HepG2 (cell line): ENCODE measurements around the gene GLT1D1. TPM values are rescaled to one million over a fixed set of nuclear protein-coding genes. Genes with fewer than 3 reads are reported as not detected.

ENCODE experiments used
- ATAC-seq: fragments of 200-7000 bp; cut with Tn5 transposase; 3 replicates; pipeline ENCODE4 v1.9.1; 2020; ENCODE audit warnings: mild to moderate bottlenecking, moderate library complexity
- BruUV-seq: library from RNA; stranded (reverse); fragments of 400-500 nt; replicated peaks from 2 replicates; lab custom pipeline; 2021; lab: Mats Ljungman, UMichigan
- CTCF ChIA-PET: fragments of 300-600 bp; formaldehyde crosslinking; extraction: SDS; loops from one replicate; lab custom pipeline; 2021; ENCODE audit warnings: low total read pairs, inconsistent platforms, low intra/inter-chr PET ratio; lab: Yijun Ruan, JAX
- POLR2A ChIA-PET: fragments of 350-600 bp; sonication (Branson Sonifier 250); formaldehyde crosslinking; loops from one replicate; lab custom pipeline; 2020; ENCODE audit warnings: antibody characterized with exemption, inconsistent platforms; lab: Yijun Ruan, JAX
- DNase-seq: peaks from one replicate; pipeline ENCODE4 v3.0.0-alpha.2; 2015; ENCODE audit warnings: low spot score
- FAIRE-seq: peaks from 3 replicates; lab custom pipeline; 2011; peaks lifted over from hg19 to GRCh38; lab: Jason Lieb, UNC
- H2AFZ ChIP-seq: one replicate; pipeline ENCODE4 v1.6.1; 2011; ENCODE audit warnings: low read length, inconsistent platforms
- H3K27ac ChIP-seq: fragments of 300-600 bp; 3 replicates; pipeline ENCODE4 v1.8.0; 2011; ENCODE audit warnings: mixed run types, mild to moderate bottlenecking, mixed read lengths, low read length, inconsistent platforms; ENCODE audit not compliant: insufficient read depth; ENCODE audit errors: extremely low read length
- H3K27me3 ChIP-seq, 2 experiments: fragments of 200-600 bp in 1 of 2; 2 replicates in 1 of 2; 3 replicates in 1 of 2; pipeline versions ENCODE4 v1.6.0 to v1.8.0; 2011; ENCODE audit warnings: low read length in 2 of 2, mild to moderate bottlenecking in 2 of 2, moderate library complexity in 2 of 2, inconsistent platforms in 1 of 2; ENCODE audit not compliant: insufficient read depth in 2 of 2, control insufficient read depth in 1 of 2
- H3K36me3 ChIP-seq, 2 experiments: fragments of 200-600 bp in 1 of 2; replicated peaks in 1 of 2; 2 replicates in 1 of 2; 3 replicates in 1 of 2; pipeline versions ENCODE4 v1.5.1 to v1.8.0; 2011; ENCODE audit warnings: low read length in 2 of 2, inconsistent platforms in 1 of 2; ENCODE audit not compliant: insufficient read depth in 2 of 2, control insufficient read depth in 1 of 2
- H3K4me1 ChIP-seq: 2 replicates; pipeline ENCODE4 v1.5.1; 2012; ENCODE audit warnings: low read length, inconsistent platforms; ENCODE audit not compliant: insufficient read depth
- H3K4me2 ChIP-seq: 2 replicates; pipeline ENCODE4 v1.6.0; 2011; ENCODE audit warnings: low read depth, low read length, inconsistent platforms
- H3K4me3 ChIP-seq, 3 experiments: fragments of 200-600 bp in 1 of 3; sonication (generic), shearing (Covaris generic) in 1 of 3; replicated peaks in 1 of 3; 2 replicates each; pipeline ENCODE4 v1.5.1; 2011 to 2016; ENCODE audit warnings: low read length in 3 of 3, inconsistent platforms in 2 of 3, low read depth in 2 of 3, mild to moderate bottlenecking in 2 of 3, control low read depth in 1 of 3, mixed read lengths in 1 of 3; ENCODE audit not compliant: insufficient read depth in 1 of 3
- H3K79me2 ChIP-seq: one replicate; pipeline ENCODE4 v1.6.1; 2011; ENCODE audit warnings: low read length, inconsistent platforms; ENCODE audit not compliant: insufficient read depth
- H3K9ac ChIP-seq: 2 replicates; pipeline ENCODE4 v1.6.0; 2011; ENCODE audit warnings: mild to moderate bottlenecking, low read depth, low read length, inconsistent platforms; ENCODE audit not compliant: insufficient read depth
- H3K9me3 ChIP-seq: 2 replicates; pipeline ENCODE4 v1.5.1; 2012; ENCODE audit warnings: mild to moderate bottlenecking, low read length
- H4K20me1 ChIP-seq: 2 replicates; pipeline ENCODE4 v1.6.0; 2011; ENCODE audit warnings: inconsistent platforms, mild to moderate bottlenecking, low read length, moderate library complexity; ENCODE audit not compliant: insufficient read depth
- ARID4A ChIP-seq: sonication (generic); formaldehyde crosslinking; IDR thresholded peaks from 2 replicates; pipeline ENCODE4 v1.5.0; 2020; ENCODE audit warnings: mild to moderate bottlenecking, missing genetic modification reagents, borderline replicate concordance
- ATF1 ChIP-seq: IDR thresholded peaks from 2 replicates; pipeline ENCODE4 v1.6.1; 2016; ENCODE audit warnings: mild to moderate bottlenecking, control low read depth
- HOXA3 ChIP-seq: sonication (generic); formaldehyde crosslinking; IDR thresholded peaks from 2 replicates; pipeline ENCODE4 v1.5.0; 2020; ENCODE audit warnings: missing genetic modification reagents
- MIER2 ChIP-seq: IDR thresholded peaks from 2 replicates; pipeline ENCODE4 v1.6.1; 2016; ENCODE audit warnings: missing biosample characterization, missing genetic modification reagents
- PREB ChIP-seq: sonication (generic); formaldehyde crosslinking; IDR thresholded peaks from 2 replicates; pipeline ENCODE4 v1.4.0; 2020; ENCODE audit warnings: missing genetic modification reagents
- SP4 ChIP-seq: sonication (generic); formaldehyde crosslinking; IDR thresholded peaks from 2 replicates; pipeline ENCODE4 v1.8.1; 2023; ENCODE audit warnings: mild to moderate bottlenecking, missing genetic modification reagents
- TEAD2 ChIP-seq: sonication (generic); formaldehyde crosslinking; IDR thresholded peaks from 2 replicates; pipeline ENCODE4 v1.9.0; 2021; ENCODE audit warnings: missing genetic modification reagents
- ZBTB2 ChIP-seq: sonication (generic); formaldehyde crosslinking; IDR thresholded peaks from 2 replicates; pipeline ENCODE4 v1.8.0; 2022; ENCODE audit warnings: low read depth, missing genetic modification reagents
- ZBTB37 ChIP-seq: sonication (generic); formaldehyde crosslinking; IDR thresholded peaks from 2 replicates; pipeline ENCODE4 v1.4.0; 2020; ENCODE audit warnings: mild to moderate bottlenecking, missing genetic modification reagents
- ZBTB8A ChIP-seq: sonication (generic); formaldehyde crosslinking; IDR thresholded peaks from 2 replicates; pipeline ENCODE4 v1.4.0; 2020; ENCODE audit warnings: mild to moderate bottlenecking, low read depth, missing genetic modification reagents, borderline replicate concordance
- ZIK1 ChIP-seq: sonication (generic); formaldehyde crosslinking; IDR thresholded peaks from 2 replicates; pipeline ENCODE4 v1.5.0; 2020; ENCODE audit warnings: mild to moderate bottlenecking, low read depth, missing genetic modification reagents, borderline replicate concordance
- ZNF546 ChIP-seq: sonication (generic); formaldehyde crosslinking; conservative IDR thresholded peaks from 2 replicates; pipeline ENCODE4 v1.8.1; 2023; ENCODE audit warnings: mild to moderate bottlenecking, missing genetic modification reagents
- ZNF607 ChIP-seq: sonication (generic); formaldehyde crosslinking; IDR thresholded peaks from 2 replicates; pipeline ENCODE4 v1.5.1; 2020; ENCODE audit warnings: missing genetic modification reagents, mild to moderate bottlenecking, borderline replicate concordance
- ZSCAN22 ChIP-seq: sonication (generic); formaldehyde crosslinking; IDR thresholded peaks from 2 replicates; pipeline ENCODE4 v1.4.0; 2020; ENCODE audit warnings: mild to moderate bottlenecking, missing genetic modification reagents
- WGBS: methylation state at CpG from one replicate; pipeline ENCODE4 v1.1.6; 2017; ENCODE audit warnings: low lambda C conversion rate; 5-methylcytosine and 5-hydroxymethylcytosine counted together
- in situ Hi-C: cut with HindIII; loops from 2 replicates; pipeline ENCODE4 v1.10.0; 2017; ENCODE audit warnings: low pct_unique_long_range_greater_than_20kb; ENCODE audit not compliant: extremely low pct_ligation_motif_present
- intact Hi-C: fragments of 100-400 bp; cut with micrococcal nuclease; formaldehyde crosslinking; loops from one replicate; pipeline ENCODE4 v1.10.0; 2022; ENCODE audit not compliant: unreplicated experiment
- polyA plus RNA-seq, 8 experiments: library from polyadenylated mRNA; depleted of rRNA in 3 of 8; stranded (reverse) in 7 of 8; unstranded in 1 of 8; fragments of >200 nt; fragmentation: Illumina TruSeq in 4 of 8; extraction: Trizol in 4 of 8; gene quantifications; 2 replicates each; pipeline versions ENCODE4 v1.2.1 to v1.2.3, GENCODE V29; 2011 to 2016; ENCODE audit warnings: low read depth in 4 of 8, missing spikeins in 1 of 8, mixed read lengths in 1 of 8; ENCODE audit not compliant: insufficient read depth in 1 of 8
- total RNA-seq, 5 experiments: library from RNA; depleted of rRNA; stranded (reverse); fragments of >200 nt; fragmentation: Illumina TruSeq; extraction: Trizol; gene quantifications; 2 replicates each; pipeline ENCODE4 v1.2.3, GENCODE V29; 2016; ENCODE audit warnings: low read depth in 1 of 5

The GLT1D1 gene
- total and polyA plus RNA-seq, 2 of the 13 experiments (the other 11 are each of a cell fraction or from before 2014, with no cell fraction given), result 0.09 to 0.17 TPM

GRCh38 chr12:128940974-128941373 is 87.7 kb downstream of the GLT1D1 start:
- intact Hi-C loops (no loop called here), in situ Hi-C loops (no loop called here)
- no peak overlapping the region for H3K4me3 ChIP-seq
- DNase-seq, result no peak
- WGBS, result 46% methylated on average over 5 of the region's 5 CpGs
- BruUV-seq, result no TSS peak
- CTCF ChIA-PET, result no interaction called here
- no peak for ATAC-seq
- no peak overlapping the region for H3K4me2 ChIP-seq
- no peak overlapping the region for H3K27ac ChIP-seq
- no peak overlapping the region for H3K9ac ChIP-seq
- no peaks in the 10 kb centered on the region for H3K4me1 ChIP-seq
- peaks cover 0 to 6% of the 10 kb centered on the region in 2 experiments; a peak in 2 of 5 replicates for H3K27me3 ChIP-seq
- no peak overlapping the region for H2AFZ ChIP-seq
- H3K79me2 ChIP-seq, result no peaks in the 10 kb centered on the region
- no peaks in the 10 kb centered on the region for H3K36me3 ChIP-seq
- no peaks in the 10 kb centered on the region for H4K20me1 ChIP-seq
- no peaks in the 10 kb centered on the region for H3K9me3 ChIP-seq
- FAIRE-seq, result no peak
- POLR2A ChIA-PET, result no interaction called here
- TF ChIP-seq SP4, result no peak
- TF ChIP-seq HOXA3, result no peak
- TF ChIP-seq ZNF607 (CRISPR knock-in tag), result no peak
- TF ChIP-seq TEAD2 (CRISPR knock-in tag), result no peak
- no peak for TF ChIP-seq ZSCAN22
- TF ChIP-seq ZBTB2 (CRISPR knock-in tag), result no peak
- no peak for TF ChIP-seq ZIK1
- no peak for TF ChIP-seq ZBTB37
- no peak for TF ChIP-seq MIER2 (CRISPR knock-in tag)
- TF ChIP-seq PREB (CRISPR knock-in tag), result no peak
- TF ChIP-seq ARID4A, result no peak
- TF ChIP-seq ATF1, result no peak
- no peak for TF ChIP-seq ZNF546 (CRISPR knock-in tag)
- TF ChIP-seq ZBTB8A, result no peak
